GM06990 (cell line): ENCODE measurements around the gene EHD4.

Experiments used
- DNase-seq: peaks from one replicate; pipeline ENCODE4 v3.0.0-alpha.2; 2011; ENCODE audit not compliant: insufficient read length; ENCODE audit errors: extremely low read depth
- H3K27me3 ChIP-seq: replicated peaks from 2 replicates; pipeline ENCODE4 v1.6.0; 2011; ENCODE audit warnings: low read length; ENCODE audit not compliant: control insufficient read depth, insufficient read depth
- H3K36me3 ChIP-seq: 2 replicates; pipeline ENCODE4 v1.5.1; 2011; ENCODE audit warnings: low read length; ENCODE audit not compliant: control insufficient read depth, insufficient read depth
- H3K4me3 ChIP-seq: replicated peaks from 2 replicates; pipeline ENCODE4 v1.5.1; 2011; ENCODE audit warnings: low read depth, mild to moderate bottlenecking, control low read depth, low read length
- TF ChIP-seq, protein P1 (sequence below): IDR thresholded peaks from 2 replicates; pipeline ENCODE4 v1.5.1; 2011; ENCODE audit warnings: low read length, control low read depth, mild to moderate bottlenecking, inconsistent platforms; ENCODE audit not compliant: insufficient read depth, poor library complexity, severe bottlenecking

EHD4 gene

DNA sequence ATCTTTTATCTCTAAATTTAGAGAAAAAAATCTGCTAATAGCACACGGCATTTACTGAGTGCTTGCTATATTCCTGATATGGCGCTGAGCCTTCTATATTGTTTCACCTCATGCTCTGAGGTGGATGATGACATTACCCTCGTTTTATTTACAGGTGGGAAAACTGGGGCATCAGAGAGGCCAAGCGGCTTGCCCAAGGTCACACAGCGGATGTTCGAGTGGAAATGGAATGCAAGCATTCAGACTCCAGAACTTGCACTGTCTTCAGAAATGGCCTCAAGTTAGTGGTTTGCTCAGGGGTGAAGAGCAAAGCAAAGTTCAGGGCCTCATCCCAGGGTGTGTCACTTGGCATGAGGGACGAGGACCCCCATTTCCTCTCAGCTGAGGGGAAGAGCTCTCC lies 17.3 kb downstream of the EHD4 start:
- Histone ChIP-seq H3K4me3 (no peak overlapping the region), H3K36me3 (peaks cover 27% of the 10 kb centered on the region), H3K27me3 (no peaks in the 10 kb centered on the region)
- DNase-seq: no peak
- TF ChIP-seq, protein P1, sequence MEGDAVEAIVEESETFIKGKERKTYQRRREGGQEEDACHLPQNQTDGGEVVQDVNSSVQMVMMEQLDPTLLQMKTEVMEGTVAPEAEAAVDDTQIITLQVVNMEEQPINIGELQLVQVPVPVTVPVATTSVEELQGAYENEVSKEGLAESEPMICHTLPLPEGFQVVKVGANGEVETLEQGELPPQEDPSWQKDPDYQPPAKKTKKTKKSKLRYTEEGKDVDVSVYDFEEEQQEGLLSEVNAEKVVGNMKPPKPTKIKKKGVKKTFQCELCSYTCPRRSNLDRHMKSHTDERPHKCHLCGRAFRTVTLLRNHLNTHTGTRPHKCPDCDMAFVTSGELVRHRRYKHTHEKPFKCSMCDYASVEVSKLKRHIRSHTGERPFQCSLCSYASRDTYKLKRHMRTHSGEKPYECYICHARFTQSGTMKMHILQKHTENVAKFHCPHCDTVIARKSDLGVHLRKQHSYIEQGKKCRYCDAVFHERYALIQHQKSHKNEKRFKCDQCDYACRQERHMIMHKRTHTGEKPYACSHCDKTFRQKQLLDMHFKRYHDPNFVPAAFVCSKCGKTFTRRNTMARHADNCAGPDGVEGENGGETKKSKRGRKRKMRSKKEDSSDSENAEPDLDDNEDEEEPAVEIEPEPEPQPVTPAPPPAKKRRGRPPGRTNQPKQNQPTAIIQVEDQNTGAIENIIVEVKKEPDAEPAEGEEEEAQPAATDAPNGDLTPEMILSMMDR: no peak

DNA sequence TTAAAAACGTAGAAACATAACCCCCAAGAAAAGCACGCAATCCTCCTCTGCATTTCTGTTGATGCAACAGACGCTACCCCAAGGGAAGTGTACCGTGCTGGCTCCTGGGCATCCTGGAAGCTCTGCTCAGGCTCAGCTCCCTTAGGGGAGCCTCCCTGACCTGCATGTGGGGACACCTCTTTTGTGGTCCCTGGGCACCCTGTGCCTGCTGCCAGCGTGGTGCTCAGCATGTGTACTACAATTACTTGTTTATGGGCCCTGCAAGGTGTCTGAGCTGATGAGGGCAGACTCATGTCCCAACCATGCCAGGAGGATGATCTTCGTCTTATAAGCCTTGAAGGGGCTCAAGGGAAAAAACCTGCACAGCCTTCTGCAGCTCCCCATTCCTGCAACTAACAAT lies 18.3 kb downstream of the EHD4 start:
- TF ChIP-seq, protein P1: no peak
- H3K4me3 ChIP-seq: no peak overlapping the region
- H3K36me3 ChIP-seq: peaks cover 31% of the 10 kb centered on the region
- no peak for DNase-seq
- H3K27me3 ChIP-seq: no peaks in the 10 kb centered on the region

DNA sequence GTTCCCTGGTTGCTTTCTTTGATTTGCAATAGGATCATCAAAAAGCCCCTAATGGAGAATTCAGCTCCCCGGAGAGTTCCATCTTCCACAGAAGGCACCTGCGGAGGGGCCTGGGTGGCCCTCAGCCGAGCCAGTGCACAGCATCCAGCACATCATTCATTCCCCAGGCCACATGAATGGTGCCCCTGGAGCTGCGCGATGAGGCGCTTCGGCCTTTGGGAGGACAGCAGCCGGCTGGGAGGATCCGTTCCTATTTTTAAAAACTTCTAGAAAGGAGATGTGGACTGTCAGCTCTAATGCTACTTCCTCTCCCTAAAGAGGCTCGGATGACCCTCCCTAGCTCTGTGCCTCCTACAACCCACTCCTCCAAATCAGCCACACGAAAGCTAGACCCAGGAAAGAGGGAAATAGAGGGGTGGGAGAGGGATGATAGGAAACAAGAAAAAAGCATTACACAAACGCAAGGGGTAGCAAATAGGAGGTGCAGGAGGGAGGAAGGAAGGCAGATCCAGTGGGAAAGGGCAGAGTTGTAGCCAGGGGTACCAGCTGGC lies 20.3 kb downstream of the EHD4 start:
- H3K27me3 ChIP-seq: no peaks in the 10 kb centered on the region
- DNase-seq: no peak
- TF ChIP-seq, protein P1: no peak
- H3K36me3 ChIP-seq: peaks cover 29% of the 10 kb centered on the region
- no peak overlapping the region for H3K4me3 ChIP-seq

DNA sequence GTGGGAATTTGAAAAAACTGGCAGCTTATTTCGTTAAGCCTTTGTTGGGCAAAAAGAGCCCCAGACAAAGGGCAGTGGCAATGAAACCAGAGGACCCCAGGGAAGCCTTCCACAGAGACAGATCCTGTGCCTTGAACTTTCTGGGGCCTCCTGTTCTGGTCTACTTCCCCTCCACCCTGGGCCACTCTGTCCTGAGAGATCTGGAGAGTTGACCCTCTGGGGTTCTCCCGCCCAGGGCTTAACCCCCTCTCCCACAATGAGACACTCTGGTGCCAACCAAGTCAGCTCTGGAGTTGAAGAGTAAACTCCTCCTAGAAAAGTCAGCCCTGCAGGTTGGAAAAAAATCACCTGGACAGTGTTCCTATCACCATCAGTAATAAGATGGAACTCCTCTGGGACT lies 20.8 kb downstream of the EHD4 start:
- no peak for DNase-seq
- Histone ChIP-seq H3K4me3 (no peak overlapping the region), H3K27me3 (no peaks in the 10 kb centered on the region), H3K36me3 (peaks cover 31% of the 10 kb centered on the region)
- TF ChIP-seq, protein P1: no peak

DNA sequence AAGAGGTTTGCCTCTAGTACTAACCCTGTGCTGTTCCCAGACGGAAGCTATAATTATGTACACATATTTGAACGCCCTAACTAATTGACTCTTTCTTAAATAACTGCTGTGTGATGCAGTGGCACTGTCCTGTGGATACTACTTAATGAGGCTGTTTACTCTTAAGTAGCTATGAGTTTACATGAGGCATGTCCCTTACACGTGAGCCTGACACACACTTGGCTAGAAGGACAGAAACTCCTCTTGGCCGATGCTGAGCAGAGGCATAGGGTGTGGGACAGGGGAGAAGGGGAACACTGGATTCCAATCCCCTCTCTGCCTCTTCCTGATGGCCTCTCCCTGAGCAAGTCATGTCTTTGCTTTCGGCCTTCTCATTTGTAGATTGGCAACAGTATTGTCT lies 21.9 kb downstream of the EHD4 start:
- Histone ChIP-seq H3K4me3 (no peak overlapping the region), H3K27me3 (no peaks in the 10 kb centered on the region), H3K36me3 (peaks cover 30% of the 10 kb centered on the region)
- no peak for DNase-seq
- TF ChIP-seq, protein P1: no peak

DNA sequence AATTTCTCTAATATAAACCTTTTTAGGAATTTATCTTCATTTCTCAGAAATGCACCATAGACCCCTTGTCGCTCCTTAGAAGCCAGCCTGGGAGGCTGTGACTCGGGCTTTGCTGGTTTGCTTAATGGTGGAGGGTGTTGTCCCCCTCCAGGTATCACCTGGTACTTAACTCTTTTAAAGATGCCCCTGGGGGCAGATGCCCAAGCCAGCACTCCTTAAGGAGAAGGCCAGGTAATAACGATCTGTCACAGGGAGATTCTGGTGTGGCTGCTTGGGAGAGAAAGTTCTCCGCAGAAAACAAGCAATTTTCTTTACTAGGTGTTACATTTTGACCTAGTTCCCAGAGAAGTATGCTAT lies 22.3 kb downstream of the EHD4 start:
- no peaks in the 10 kb centered on the region for H3K27me3 ChIP-seq
- DNase-seq: no peak
- H3K4me3 ChIP-seq: no peak overlapping the region
- H3K36me3 ChIP-seq: peaks cover 31% of the 10 kb centered on the region
- TF ChIP-seq, protein P1: no peak
